GM21825 (cell line): Measurements from ENCODE around the gene VAV3.
"Not testable (repeated sequence)": the region's sequence is repeated elsewhere in the genome, so short reads cannot be mapped to it uniquely, and the experiment has no call there.

Experiments used
- ATAC-seq: cut with Tn5 transposase; IDR thresholded peaks from one replicate; pipeline ENCODE4 v1.9.1; 2021; ENCODE audit warnings: mild to moderate bottlenecking, moderate library complexity; ENCODE audit not compliant: unreplicated experiment

The VAV3 gene

DNA sequence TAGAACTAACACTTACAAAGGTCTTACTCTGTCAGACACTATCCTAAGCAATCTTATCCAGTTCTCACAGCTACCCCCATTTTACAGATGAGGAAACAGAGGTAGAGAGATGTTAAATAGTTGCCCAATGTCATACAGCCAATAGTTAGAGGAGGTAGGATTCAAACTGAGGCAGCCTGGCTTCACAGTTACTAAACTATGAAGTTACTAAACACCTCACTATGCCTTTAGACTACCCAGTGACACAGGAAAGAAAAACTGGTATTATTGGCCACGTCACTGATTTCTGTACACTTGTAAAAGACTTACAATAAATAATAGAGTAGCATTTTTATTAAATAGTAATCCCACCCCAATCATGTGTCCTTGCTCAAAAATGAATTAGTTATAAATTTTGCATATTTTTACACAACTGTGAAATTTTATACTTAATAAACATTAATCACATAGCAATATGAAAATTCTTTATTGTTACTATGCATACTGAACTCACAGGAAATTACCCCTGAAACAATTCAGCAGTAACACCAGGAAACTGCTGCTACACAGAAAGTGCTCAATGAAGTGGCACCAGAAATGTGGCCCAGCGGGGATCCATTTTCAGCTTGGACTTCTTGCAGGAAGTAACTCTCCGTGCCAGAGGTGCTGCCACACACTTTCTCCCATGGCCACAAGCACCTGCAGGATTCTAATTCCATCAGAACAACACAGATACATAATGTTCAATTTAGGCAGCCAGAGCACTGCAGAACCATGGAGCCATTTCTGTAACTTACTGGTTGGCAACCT lies 69.4 kb downstream of the VAV3 start:
- no peak for ATAC-seq

DNA sequence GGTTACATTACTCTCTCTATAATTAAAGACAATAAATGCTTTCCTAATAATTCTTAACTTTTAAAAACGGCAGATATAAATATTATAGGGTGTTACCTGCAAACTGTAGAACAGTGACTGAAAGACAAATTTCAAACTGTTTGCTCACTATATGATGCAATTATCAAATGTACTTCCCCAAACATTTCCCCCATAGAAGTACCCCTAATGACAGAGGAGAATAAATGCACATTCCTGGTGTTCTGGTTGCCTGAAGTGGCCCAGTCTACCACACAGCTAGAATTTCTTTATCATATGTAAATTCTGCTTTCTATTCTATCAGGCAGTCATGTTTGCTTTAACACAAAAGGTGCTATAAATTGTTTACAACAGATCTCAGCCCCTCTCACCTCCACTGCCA lies 70.4 kb downstream of the VAV3 start:
- ATAC-seq = no peak

DNA sequence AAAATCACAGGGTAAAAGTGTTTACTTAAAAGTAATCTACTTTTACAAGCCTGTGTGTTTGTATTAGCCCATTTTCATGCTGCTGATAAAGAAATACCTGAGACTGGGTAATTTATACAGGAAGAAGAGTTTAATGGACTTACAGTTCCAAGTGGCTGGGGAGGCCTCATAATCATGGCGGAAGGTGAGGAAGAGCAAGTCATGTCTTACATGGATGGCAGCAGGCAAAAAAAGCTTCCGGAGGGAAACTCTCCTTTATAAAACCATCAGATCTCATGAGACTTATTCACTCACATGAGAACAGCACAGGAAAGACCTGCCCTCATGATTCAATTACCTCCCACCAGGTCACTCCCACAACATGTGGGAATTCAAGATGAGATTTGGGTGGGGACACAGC lies 71.6 kb downstream of the VAV3 start:
- not testable (repeated sequence) for ATAC-seq

DNA sequence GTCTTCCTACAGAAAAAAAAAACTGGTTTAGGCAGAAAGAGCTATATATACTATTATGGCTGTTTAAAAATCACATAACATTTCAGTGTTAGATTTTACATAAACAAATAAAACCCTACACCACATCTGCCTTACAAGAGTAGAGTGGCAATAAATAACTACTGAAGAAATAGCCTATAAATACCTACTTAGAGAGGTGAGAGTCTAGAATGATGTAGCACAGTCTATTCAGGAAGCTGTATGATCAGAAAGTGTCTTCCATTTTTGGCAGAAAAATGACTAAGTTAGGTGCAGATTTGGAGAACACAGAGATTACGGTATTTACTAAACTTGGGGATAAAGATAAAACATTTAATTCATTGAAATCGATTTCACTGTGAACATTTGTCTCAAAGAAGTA lies 75.5 kb downstream of the VAV3 start:
- no peak for ATAC-seq

DNA sequence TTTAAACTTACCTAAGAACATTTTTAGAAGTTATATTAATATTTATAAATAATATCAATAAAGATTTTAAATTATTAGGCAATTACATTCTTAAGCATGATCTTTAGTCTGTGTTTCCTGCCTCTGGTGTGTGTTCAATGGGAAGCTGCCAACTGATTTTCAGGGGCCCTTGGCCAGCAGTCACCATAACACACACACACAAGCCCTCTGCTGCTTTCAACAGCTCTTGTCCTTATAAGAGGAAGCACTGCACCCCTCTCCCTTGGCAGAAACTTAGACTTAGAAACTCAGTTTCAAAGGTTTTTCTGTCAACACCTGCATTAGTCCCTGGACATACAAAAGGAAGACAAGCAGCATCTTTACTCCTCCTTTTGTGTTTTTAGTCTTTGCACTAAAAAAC lies 81.4 kb downstream of the VAV3 start:
- no peak for ATAC-seq

DNA sequence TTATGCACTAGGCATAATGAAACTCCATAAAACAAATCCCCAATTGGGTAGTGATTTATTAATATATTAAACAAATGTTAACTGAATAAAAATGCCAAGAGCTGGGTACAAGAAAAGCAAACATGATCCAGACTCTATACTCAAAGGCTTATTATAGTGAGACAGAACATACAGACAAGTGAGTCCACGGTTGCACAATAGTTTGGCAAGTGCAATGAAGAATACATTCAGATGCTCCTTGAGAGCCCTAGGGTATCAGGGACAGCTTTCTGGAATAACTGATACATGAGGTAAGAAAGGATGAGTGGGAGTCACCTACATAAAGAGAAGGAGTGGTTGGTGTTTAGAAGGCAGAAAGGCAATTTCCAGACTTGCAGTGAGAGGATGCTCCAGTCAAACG lies 85.1 kb downstream of the VAV3 start:
- ATAC-seq = no peak

DNA sequence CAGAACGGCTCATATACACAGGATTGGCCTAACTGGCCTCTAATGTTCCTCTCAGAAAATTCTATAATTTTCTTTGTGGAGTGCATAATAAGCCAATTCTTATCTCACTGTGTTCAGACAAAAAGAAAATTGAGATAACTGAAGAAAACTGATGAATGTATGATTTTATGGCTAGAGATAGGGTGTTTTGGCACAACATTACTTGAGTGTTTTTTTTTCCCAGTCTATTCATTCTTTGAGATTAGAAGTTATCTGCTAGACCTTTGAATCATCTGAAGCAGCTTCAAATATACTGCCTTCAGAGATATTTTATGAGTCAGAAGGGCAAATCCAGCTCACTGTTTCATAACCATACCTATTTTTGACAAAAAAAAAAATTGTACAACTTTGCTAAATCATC lies 85.6 kb downstream of the VAV3 start:
- ATAC-seq = no peak

DNA sequence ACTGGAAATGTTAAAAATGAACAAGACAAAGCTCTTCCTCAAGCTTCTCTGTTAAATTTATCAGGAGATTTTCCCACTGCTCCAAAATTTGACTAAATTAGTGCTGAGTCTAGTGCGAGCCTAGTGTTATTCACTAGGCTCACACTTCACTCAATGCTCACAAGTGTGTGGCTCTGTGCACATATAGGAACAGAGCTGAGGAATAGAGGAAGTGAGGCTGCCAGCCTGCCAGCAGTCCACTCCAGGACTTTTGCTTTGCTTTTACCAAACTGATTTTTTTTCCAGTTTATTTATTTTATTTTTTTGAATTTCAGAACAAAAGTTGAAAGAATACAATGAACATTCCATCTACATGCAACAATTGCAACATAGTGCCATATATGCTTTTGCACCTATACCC lies 87.2 kb downstream of the VAV3 start:
- no peak for ATAC-seq

DNA sequence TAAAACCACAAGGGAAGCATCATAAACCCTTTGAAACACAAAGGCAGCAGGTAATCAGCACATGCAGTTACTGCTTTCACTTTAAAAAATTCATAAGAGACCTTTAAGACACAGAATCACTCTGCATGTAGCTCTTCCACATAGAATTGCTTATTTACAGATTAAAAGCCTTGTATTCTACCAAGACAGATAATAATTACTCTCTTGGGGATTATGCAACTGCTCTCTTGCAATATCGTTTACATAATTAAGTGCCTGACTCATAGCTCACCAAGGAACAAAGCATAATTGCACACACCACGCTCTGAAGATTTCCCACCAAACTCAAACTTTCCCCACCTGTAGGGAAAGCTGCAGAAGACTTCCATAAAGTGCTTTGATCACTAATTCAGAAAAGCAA lies 87.9 kb downstream of the VAV3 start:
- no peak for ATAC-seq

DNA sequence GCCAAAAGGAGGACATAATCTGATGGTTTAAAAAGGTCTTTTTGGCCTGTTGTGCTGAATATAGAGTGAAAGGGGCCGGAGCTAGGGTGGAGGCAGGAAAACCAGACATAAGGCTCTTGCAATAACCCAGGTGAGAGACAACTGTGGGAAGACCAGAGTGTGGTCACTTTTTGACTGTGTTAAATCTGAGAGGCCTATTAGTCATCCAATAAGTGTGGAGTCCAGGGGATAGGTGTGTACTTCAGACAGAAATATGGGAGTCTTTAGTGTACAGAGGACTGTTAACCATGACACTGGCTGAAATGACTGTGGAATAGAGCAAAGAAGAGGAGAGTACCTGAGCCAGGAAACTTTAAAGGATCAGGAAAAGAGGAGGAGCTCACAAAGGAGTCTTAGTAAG lies 89.3 kb downstream of the VAV3 start:
- ATAC-seq = no peak

DNA sequence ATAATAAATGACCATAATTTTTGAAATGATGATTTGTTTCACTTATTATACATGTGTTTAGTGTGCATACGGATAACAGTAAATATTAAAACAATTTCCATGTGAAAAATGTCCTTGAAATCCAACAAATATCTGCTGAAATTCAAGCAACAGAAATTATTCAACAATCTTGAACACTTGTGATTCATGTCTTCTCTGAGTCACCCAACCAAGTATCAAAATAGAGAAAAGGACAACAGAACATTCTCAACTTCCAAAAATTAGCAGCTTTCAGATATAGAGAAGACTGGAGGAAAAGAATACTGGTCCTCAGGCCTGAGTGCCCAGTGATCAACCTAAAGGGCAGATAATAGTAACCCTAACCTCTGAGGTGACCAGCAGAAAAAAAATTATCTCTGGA lies 90.8 kb downstream of the VAV3 start:
- ATAC-seq = no peak

DNA sequence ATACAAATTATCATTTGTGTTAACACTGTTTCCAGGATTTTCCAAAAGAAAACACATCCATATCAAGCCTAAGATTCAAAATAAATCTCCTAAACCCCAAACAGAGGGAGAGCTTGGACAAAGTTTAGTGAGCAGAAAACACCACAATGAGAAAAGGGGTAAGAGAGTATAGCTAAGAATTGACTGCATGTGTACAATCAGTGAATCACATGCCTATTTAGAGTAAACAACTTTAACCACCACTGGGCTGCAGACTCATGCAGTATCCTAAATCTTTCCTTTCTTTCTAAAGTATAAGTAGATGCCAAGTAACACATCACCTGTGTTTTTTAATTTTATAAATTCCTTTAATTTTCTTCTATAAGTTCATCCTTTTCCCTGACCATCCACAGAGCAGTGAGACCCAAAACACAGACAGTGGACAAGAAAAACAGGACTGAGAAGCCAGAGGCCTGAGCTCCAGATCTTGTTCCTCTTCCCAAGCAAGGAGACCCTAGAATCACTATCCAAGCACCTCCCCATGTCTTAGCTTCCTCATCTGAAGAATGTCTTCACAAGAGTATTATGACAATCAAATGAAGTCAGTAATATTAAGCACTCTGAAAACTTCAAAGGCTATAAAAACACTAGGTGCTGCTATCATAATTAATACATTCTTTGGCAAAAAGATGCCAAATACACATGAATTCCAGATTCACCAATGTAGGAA lies 93.1 kb downstream of the VAV3 start:
- ATAC-seq = no peak

DNA sequence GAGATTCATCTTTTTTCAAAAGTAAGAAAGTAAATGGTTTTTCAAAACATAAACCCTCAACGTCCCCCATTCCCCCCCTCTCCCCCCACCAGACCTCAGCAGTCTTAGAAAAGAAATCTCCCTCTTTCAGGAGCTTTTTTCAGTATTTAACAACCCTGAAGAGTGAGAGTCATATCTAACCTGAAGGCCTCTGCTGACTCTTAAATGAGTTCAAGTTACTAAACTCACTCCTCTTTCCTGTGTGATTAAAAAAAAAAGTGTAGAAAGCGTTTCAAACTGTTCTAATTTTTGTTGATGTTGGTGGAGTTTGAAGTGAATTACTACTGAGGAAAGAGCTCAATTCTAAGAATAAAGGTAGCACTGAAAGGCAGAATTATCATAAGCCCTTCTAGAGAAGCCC lies 93.7 kb downstream of the VAV3 start:
- ATAC-seq = no peak

DNA sequence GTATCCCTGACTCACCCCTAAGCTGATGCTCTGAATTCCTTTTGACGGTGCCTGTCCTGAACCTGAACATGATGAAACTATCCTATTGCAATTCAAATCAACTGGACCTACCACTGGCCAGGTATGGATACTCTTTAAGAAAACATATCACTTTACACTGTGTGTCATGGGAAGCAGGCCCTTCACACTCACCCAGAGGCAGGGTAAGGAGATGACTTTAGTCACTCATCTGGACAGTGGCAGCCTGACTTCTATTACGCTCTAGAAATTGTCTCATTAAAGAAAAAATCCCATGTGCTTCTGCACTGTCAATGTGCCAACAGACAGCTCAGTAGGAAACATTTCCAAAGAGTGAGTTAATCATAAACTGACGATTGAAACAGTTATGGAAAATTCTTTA lies 94.3 kb downstream of the VAV3 start:
- no peak for ATAC-seq

DNA sequence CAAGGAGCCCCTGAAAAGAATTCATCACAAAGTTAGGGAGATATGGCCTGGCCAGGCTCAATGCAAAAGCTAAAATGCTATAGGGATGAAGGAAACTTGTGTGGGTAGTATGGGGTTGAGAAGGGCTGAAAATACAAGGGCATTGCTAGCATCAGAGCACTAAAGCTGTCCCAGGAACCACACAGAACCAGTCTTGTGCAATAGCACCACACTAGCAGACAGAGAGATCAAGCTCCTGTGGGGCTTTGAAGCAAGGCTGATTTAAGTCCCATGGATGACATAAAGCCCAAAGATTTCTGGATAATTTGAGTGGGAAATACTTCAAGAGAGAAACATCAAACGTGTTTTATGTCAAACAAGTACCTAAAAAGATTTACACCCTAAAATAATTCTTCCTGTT lies 97.1 kb downstream of the VAV3 start:
- no peak for ATAC-seq

DNA sequence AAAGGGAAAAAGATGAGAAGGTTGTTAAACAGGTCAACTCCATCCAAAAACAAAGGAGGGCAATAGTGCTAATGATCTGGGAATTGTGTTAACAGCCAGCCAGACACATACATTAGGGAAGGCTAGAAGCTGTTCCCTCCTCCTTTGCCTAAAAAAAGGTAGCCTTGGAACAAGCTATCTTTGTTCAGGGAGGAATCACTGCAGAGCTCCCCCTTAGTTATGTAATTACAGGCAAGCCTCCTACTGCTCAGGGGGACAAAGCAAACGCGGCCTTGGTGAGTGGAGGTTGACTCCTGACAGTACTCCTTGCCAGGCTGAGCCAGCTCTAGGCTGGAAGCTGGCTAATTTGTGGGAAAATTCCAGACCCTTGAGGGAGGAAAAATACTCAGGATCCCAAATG lies 97.6 kb downstream of the VAV3 start:
- no peak for ATAC-seq

DNA sequence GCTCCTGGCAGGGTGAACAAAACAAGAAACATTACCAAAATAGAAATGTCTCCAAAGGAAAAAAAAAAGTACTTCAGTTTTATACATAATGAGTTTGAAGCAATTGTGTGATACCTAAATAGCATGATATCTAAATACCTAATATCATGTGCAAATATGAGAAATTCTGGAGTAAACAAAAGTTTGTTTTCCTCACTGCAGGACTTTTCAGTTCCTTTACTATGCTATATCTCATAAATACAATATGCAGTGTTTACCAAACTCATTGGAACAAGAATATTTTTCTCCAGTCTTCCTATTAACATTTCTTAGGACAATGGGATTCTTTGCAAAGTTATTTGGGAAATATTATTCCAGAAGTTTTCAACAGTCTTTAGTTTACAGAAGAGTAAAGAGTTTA lies 98.1 kb downstream of the VAV3 start:
- ATAC-seq = no peak

DNA sequence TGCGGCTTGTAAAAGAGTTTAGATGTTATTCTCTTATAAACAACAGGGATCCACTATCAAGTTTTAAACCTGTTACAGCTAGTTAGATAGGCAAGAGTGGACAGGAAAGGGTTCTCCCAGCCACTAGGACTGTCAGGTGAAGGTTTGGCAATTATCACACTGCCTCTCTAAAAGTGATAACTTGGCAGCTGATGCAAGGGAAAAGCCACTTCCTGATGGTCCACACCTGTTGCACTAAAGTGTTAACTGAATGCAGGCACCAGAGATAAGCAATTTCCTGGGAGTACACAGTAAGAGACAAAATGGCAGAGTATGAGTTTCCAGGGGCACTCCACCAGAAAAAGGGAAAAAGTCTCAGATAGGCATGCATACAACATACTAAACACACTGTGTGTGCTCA lies 99.4 kb downstream of the VAV3 start:
- no peak for ATAC-seq

DNA sequence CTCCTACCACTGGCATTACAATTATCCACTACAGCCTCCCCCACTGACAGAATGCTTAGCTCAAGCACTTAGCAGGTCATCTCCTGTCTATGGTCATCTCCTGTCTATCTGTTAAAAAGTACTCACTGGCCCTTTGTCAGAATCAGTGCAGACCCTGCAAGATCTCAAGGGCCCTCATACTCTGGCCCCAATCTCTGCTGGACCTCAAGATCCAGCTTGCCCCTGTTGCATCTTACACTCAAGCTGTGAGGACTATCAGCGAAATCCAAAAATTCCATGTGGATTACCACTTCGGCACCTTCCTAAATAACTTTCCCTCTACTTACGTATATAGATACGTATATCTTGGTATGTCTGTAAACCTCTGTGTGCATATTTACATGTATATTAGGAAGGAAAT lies 101.6 kb downstream of the VAV3 start:
- no peak for ATAC-seq

DNA sequence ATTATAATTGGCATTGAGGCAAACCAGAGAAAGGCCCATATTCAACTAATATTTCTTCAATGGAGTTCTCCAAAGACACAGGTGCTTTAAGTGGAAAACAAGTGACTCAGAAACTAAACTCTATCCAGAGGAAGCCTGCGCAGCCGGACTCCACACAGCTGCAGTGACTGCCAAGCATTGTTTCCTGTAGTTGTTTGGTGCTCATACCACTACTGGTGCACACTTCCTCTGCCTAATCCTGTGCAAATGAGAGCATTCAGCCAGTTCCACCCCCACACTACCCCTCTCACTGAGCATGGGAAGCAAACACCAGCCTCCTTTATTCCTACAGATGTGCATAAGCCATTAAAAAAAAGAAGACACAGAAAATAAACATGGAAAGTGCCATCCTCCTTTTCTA lies 102.9 kb downstream of the VAV3 start:
- ATAC-seq = no peak

DNA sequence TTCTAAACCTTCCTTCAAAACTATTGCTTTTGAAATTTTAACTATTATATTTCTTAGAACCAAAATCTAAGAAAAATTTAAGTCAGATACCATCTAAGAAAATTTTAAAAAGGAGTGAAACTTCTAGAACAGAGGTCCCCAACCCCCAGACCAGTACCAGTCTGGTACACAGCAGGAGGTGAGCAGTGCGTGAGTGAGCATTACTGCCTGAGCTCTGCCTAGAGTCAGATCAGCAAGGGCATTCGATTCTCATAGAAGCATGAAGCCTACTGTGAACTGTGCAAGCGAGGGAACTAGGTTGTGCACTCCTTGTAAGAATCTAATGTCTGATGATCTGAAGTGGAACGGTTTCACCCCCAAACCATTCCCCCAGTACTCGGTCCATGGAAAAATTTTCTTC lies 106.7 kb downstream of the VAV3 start:
- ATAC-seq = no peak

DNA sequence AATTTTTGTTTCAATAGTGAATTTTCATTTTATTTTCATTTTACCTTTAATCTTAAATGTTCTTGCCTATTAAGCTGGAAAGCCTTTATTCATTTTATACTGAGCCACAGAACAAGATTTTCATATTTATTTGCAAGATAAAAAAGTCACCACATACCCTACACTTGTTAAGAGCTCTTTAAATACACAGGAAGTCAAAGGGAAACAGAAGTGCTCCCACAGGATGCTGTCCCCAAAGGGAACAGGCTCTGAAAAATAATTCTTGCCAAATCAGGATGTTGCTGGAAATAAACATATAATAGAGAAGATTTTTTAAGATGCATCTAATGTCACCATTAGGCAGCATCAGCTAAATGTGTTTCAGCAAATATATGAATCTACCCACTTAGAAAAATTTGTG lies 113.6 kb downstream of the VAV3 start:
- no peak for ATAC-seq
